ENCODE data around the gene CNOT3. TPM values are rescaled to one million over a fixed set of nuclear protein-coding genes. Genes with fewer than 3 reads are reported as not detected.
"Not testable (repeated sequence)": the region's sequence is repeated elsewhere in the genome, so short reads cannot be mapped to it uniquely, and the experiment has no call there.

Gene CNOT3
- total RNA-seq, 2 experiments from 2014 or later: 60.0 to 72.3 TPM

DNA sequence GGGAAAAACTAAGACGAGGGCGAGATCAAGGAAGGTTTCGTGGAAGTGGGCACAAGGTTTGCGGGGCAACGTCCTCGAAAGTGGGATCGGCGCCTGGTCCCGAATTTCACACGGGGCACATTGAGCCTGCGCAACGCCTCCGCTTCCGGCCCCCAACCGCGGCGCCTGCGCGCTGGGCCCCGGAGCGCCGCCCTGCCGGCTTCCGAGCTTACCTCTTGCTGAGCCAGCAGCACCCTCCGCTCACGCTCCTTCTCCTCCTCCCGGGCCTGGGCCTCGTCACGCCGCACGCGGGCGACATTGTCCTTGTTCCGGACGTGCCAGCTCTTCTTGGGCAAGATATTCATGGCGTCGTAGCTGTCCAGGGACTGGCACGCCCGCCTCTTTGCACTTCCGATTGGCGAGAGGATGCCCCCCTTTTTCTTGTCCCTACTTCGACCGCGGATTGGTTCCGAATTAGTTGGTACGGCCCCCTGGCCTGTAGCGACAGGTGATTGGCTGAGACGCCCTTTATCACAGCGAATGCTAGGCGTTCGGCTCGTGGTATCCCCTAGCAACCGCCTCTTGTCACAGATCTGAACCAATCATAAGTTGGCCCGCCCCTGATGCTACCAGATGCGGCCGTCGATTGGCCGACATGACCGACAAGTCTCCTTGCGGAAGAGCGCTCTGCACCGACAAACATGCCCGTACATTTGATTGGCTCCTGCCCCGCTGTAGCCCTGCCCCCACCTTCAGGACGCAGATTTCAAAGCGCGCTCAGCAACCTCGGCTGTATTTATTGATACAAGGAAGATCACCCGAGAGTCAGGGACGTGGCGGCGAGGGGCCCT lies 22.0 kb downstream of the CNOT3 start, which contains the start of gene LENG1:
Gene LENG1, minus strand, starts transcription at position 370 of the 830 bp plus-strand sequence. Its CDS starts 26 bp downstream, at position 344.
- peak; percentile 86 for ATAC-seq (ENCODE audit: low read depth)
- H3K27ac Mint-ChIP-seq: peak within 1 kb of the TSS; percentile 99

DNA sequence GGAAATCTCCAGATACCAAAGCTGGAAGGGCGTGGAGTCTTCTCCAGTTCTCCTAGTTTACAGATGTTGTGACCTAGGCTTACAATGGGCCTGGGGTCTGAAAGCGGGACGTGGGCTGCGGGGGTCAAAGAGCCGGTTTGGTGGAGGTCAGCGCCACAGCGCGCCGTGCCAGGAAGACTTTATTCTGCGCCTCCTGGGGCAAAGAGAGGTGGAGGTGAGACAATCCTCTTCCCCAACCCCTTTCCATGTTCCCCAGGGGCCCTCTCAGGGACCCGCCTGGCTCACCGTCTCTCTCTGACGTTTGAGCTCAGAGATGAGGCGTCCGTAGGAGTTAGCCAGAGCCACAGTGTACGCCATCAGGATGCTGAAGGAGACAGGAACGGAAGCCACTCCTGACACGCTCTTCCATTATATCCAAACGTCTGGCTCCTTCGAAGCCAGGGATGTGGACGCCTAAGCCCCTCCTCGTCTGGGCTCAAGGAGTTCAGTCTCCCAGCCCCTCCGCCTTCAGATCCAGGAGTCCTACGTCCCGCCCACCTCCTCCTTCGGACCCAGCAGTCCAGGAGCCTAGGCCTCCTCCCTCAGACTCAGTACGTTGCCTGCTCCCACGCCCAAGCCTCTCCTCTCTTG lies 22.7 kb downstream of the CNOT3 start:
- Mint-ChIP-seq H3K9me3 (no peaks in the 10 kb centered on the region), H3K27ac (peak overlapping the region; percentile 99), H3K36me3 (peaks cover 14% of the 10 kb centered on the region), H3K27me3 (no peaks in the 10 kb centered on the region), H3K4me1 (peaks cover 36% of the 10 kb centered on the region), H3K4me3 (peak overlapping the region; percentile 97)
- DNase-seq (no peak), ATAC-seq (ENCODE audit: low read depth) (no peak)
- POLR2A ChIA-PET: interaction anchor here (0.7 to 4.1 kb wide), 10 partner anchors 10 to 294 kb away, joined by 3 to 30 read pairs (median 6); partner anchors contain the start of genes CNOT3, MBOAT7, RPS9 and TMC4

More for the DNA sequence above, 22.0 kb downstream of the CNOT3 start, which contains the start of gene LENG1:
- Mint-ChIP-seq H3K36me3 (peaks cover 20% of the 10 kb centered on the region), H3K4me1 (peaks cover 39% of the 10 kb centered on the region), H3K27me3 (no peaks in the 10 kb centered on the region), H3K9me3 (no peaks in the 10 kb centered on the region), H3K4me3 (peak within 1 kb of the TSS; percentile 97)
- POLR2A ChIA-PET: interaction anchor here (0.7 to 4.1 kb wide), 14 partner anchors 9 to 293 kb away, joined by 3 to 30 read pairs (median 6); partner anchors contain the start of genes CNOT3, MBOAT7, RPS9 and TFPT
- DNase-seq: peak; percentile 91

- H3K4me1 Mint-ChIP-seq: peaks cover 36% of the 10 kb centered on the region
- ATAC-seq (ENCODE audit: low read depth) (no peak), DNase-seq (no peak)
- peak overlapping the region; percentile 97 for H3K4me3 Mint-ChIP-seq
- no peaks in the 10 kb centered on the region for H3K9me3 Mint-ChIP-seq
- H3K27ac Mint-ChIP-seq: peak overlapping the region; percentile 99
- POLR2A ChIA-PET: interaction anchor here (2.2 to 4.1 kb wide), 3 partner anchors 23 to 40 kb away, joined by 13 to 30 read pairs (median 17); partner anchors contain the start of genes CNOT3, RPS9 and TSEN34
- peaks cover 12% of the 10 kb centered on the region for H3K36me3 Mint-ChIP-seq
- no peaks in the 10 kb centered on the region for H3K27me3 Mint-ChIP-seq
These were observed 23.3 kb downstream of the CNOT3 start for GRCh38 chr19:54160854-54161253.

- ATAC-seq (ENCODE audit: low read depth) (peak; percentile 4), DNase-seq (peak; percentile 87)
- no peaks in the 10 kb centered on the region for H3K9me3 Mint-ChIP-seq
- H3K27me3 Mint-ChIP-seq: no peaks in the 10 kb centered on the region
- H3K4me1 Mint-ChIP-seq: peaks cover 33% of the 10 kb centered on the region
- peaks cover 4% of the 10 kb centered on the region for H3K36me3 Mint-ChIP-seq
- H3K4me3 Mint-ChIP-seq: peak overlapping the region; percentile 92
- peak overlapping the region; percentile 83 for H3K27ac Mint-ChIP-seq
- POLR2A ChIA-PET: interaction anchor here (0.7 to 3.3 kb wide), 2 partner anchors 27 to 870 kb away, joined by 3 to 13 read pairs; partner anchors contain the start of gene MBOAT7
These were observed 24.8 kb downstream of the CNOT3 start for GRCh38 chr19:54162241-54162805.

GRCh38 chr19:54162884-54163283 lies 25.3 kb downstream of the CNOT3 start:
- ATAC-seq (ENCODE audit: low read depth) (no peak), DNase-seq (no peak)
- H3K27ac Mint-ChIP-seq: peak overlapping the region; percentile 83
- H3K4me1 Mint-ChIP-seq: peaks cover 33% of the 10 kb centered on the region
- H3K27me3 Mint-ChIP-seq: no peaks in the 10 kb centered on the region
- no peaks in the 10 kb centered on the region for H3K9me3 Mint-ChIP-seq
- POLR2A ChIA-PET: interaction anchor here (0.7 to 3.3 kb wide), 7 partner anchors 11 to 869 kb away, joined by 3 to 13 read pairs (median 4); partner anchors contain the start of genes MBOAT7 and RPS9
- H3K36me3 Mint-ChIP-seq: peaks cover 4% of the 10 kb centered on the region
- peak overlapping the region; percentile 92 for H3K4me3 Mint-ChIP-seq

- Mint-ChIP-seq H3K27ac (peak overlapping the region; percentile 66), H3K27me3 (no peaks in the 10 kb centered on the region), H3K36me3 (peaks cover 3% of the 10 kb centered on the region), H3K9me3 (no peaks in the 10 kb centered on the region), H3K4me3 (peak overlapping the region; percentile 76), H3K4me1 (peaks cover 22% of the 10 kb centered on the region)
- DNase-seq (peak; percentile 81), ATAC-seq (ENCODE audit: low read depth) (no peak)
- POLR2A ChIA-PET: interaction anchor here (0.6 to 3.3 kb wide), 5 partner anchors 9 to 50 kb away, joined by 3 to 13 read pairs (median 4); partner anchors contain the start of genes CNOT3, MBOAT7 and RPS9
These were observed 27.0 kb downstream of the CNOT3 start for GRCh38 chr19:54164369-54165068.

- Mint-ChIP-seq H3K4me1 (peaks cover 22% of the 10 kb centered on the region), H3K9me3 (no peaks in the 10 kb centered on the region), H3K36me3 (peaks cover 2% of the 10 kb centered on the region), H3K27ac (no peak overlapping the region), H3K4me3 (no peak overlapping the region), H3K27me3 (no peaks in the 10 kb centered on the region)
- ATAC-seq (ENCODE audit: low read depth): no peak
- POLR2A ChIA-PET: interaction anchor here (3.3 kb wide), 1 partner anchor 24 kb away, joined by 13 read pairs; the partner anchor contains the start of gene MBOAT7
- no peak for DNase-seq
These were observed 27.7 kb downstream of the CNOT3 start for GRCh38 chr19:54165222-54165621.

DNA sequence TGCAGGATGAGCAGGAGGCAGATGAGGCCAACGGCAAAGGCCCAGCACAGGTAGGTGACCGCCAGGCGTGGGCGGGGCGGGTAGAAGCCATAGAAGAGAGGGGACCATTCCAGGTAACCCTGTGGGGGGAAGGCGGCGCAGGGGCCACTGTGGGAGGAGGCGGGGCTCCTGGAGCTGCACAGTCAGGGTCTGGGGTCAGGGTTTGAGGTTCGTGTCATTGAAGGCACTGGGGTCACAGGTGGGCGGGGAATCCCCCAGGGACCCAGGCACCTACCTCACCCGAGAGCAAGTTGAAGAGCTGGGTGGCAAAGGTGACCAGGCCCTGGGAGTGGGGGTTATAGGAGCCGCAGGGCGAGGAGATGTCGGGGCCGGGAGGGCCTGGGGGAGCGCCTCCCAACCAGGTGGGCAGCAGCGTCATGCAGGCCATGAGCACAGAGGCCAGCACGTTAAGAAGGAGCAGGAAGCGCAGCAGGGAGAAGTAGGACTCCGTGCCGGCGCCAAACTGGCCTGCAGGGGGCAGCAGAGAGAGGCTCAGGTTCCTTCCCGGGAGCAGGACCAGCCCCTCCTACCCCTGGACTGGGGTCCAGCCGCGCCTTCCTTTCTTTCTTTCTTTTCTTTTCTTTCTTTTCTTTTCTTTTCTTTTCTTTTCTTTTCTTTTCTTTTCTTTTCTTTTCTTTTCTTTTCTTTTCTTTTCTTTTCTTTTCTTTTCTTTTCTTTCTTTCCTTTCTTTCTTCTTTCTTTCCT lies 30.8 kb downstream of the CNOT3 start:
- POLR2A ChIA-PET: interaction anchor here (1.0 to 1.5 kb wide), 2 partner anchors 20 to 98 kb away, joined by 3 to 5 read pairs; no protein-coding TSS in a partner anchor
- Mint-ChIP-seq H3K27ac (no peak overlapping the region), H3K27me3 (no peaks in the 10 kb centered on the region), H3K4me1 (peaks cover 8% of the 10 kb centered on the region), H3K9me3 (no peaks in the 10 kb centered on the region), H3K36me3 (no peaks in the 10 kb centered on the region), H3K4me3 (no peak overlapping the region)
- DNase-seq (peak; percentile 94), ATAC-seq (ENCODE audit: low read depth) (peak; percentile 85)

GRCh38 chr19:54169149-54169740 lies 31.7 kb downstream of the CNOT3 start:
- H3K4me1 Mint-ChIP-seq: peaks cover 6% of the 10 kb centered on the region
- no peaks in the 10 kb centered on the region for H3K9me3 Mint-ChIP-seq
- ATAC-seq (ENCODE audit: low read depth) (no peak), DNase-seq (no peak)
- no peak overlapping the region for H3K4me3 Mint-ChIP-seq
- no peaks in the 10 kb centered on the region for H3K27me3 Mint-ChIP-seq
- no peak overlapping the region for H3K27ac Mint-ChIP-seq
- no peaks in the 10 kb centered on the region for H3K36me3 Mint-ChIP-seq
- POLR2A ChIA-PET: no interaction called here

DNA sequence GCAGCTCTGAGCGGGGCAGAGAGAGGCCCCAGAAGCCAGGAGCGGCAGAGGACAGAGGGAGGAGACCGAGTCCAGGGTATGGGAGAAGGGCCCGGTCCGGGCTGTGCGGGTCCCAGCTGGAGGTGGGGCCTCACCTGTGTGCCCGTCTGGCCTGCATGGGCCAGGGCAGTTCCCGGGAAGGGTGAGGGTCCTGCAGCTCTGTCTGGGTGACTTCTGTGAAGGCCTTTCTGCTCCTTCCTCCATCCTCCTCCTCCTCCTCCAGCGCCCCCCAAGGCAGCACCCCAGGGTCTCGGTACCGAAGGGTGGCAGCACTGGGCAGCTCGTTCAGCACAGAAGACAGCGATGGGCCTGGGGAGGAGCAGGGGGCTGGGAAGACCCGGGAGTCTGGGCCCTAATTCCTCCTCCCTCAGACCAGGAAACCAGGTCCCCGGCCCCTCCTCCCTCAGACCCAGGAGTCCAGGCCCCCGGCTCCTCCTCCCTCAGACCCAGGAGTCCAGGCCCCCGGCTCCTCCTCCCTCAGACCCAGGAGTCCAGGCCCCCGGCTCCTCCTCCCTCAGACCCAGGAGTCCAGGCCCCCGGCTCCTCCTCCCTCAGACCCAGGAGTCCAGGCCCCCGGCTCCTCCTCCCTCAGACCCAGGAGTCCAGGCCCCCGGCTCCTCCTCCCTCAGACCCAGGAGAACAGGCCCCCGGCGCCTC lies 34.3 kb downstream of the CNOT3 start:
- ATAC-seq (ENCODE audit: low read depth); H3K4me1 Mint-ChIP-seq; H3K27ac Mint-ChIP-seq; DNase-seq; H3K4me3 Mint-ChIP-seq; H3K27me3 Mint-ChIP-seq; H3K36me3 Mint-ChIP-seq; POLR2A ChIA-PET; H3K9me3 Mint-ChIP-seq: not testable (repeated sequence)

Data from activated naive CD8-positive, alpha-beta T cell treated with anti-CD3 and anti-CD28 coated beads, Interleukin-2, amount 10 ng/mL, durations not matched to agents 7 days and 5 days (primary cell).